Muscle of back (tissue), 11 donors: ENCODE results near the gene RTF2. TPM values are rescaled to one million over a fixed set of nuclear protein-coding genes. Genes with fewer than 3 reads are reported as not detected.

Source experiments
- DNase-seq, 3 donors: peaks; one replicate each; pipeline versions ENCODE4 v3.0.0 to v3.0.0-alpha.2; 2013
- polyA plus RNA-seq, 10 donors: library from polyadenylated mRNA; unstranded; fragments of 120-200 nt; gene quantifications; one replicate each; pipeline ENCODE4 v1.2.1, GENCODE V29; 2013; ENCODE audit not compliant: insufficient read length in 10 of 10

RTF2 gene
- polyA plus RNA-seq, 10 donors: 87.8 to 104 (median 98.0) TPM

- DNase-seq: peak in 2 of 3 donors; percentile 41 to 62
Observed at GRCh38 chr20:56433880-56434255, 34.6 kb upstream of the RTF2 start.

- no peak for DNase-seq
Observed at GRCh38 chr20:56437196-56437960, 31.0 kb upstream of the RTF2 start.

GRCh38 chr20:56438284-56438683 is 30.1 kb upstream of the RTF2 start:
- no peak for DNase-seq

- DNase-seq: peak; percentile 59 to 98 (median 76)
Observed at GRCh38 chr20:56439771-56440291, 28.6 kb upstream of the RTF2 start.

GRCh38 chr20:56440346-56441007 is 27.9 kb upstream of the RTF2 start:
- no peak for DNase-seq

GRCh38 chr20:56442389-56443365 is 25.8 kb upstream of the RTF2 start:
- no peak for DNase-seq

GRCh38 chr20:56443654-56444540 is 24.5 kb upstream of the RTF2 start:
- peak in 1 of 3 donors; percentile 38 for DNase-seq

GRCh38 chr20:56445130-56445529 is 23.3 kb upstream of the RTF2 start:
- no peak for DNase-seq

GRCh38 chr20:56445540-56445939 is 22.9 kb upstream of the RTF2 start:
- no peak for DNase-seq

GRCh38 chr20:56447227-56447626 is 21.2 kb upstream of the RTF2 start:
- DNase-seq: no peak

GRCh38 chr20:56449459-56449858 is 19.0 kb upstream of the RTF2 start:
- no peak for DNase-seq

- DNase-seq: no peak
Observed at GRCh38 chr20:56451056-56451765, 17.2 kb upstream of the RTF2 start.

GRCh38 chr20:56453352-56453751 is 15.1 kb upstream of the RTF2 start:
- DNase-seq: no peak

GRCh38 chr20:56454754-56455153 is 13.7 kb upstream of the RTF2 start:
- no peak for DNase-seq

GRCh38 chr20:56458206-56458821 is 10.1 kb upstream of the RTF2 start:
- DNase-seq: no peak

- no peak for DNase-seq
Observed at GRCh38 chr20:56460459-56460858, 8.0 kb upstream of the RTF2 start.

GRCh38 chr20:56461576-56461975 is 6.9 kb upstream of the RTF2 start:
- DNase-seq: no peak

- DNase-seq: no peak
Observed at GRCh38 chr20:56463428-56463827, 5.0 kb upstream of the RTF2 start.

GRCh38 chr20:56465997-56466396 is 2.4 kb upstream of the RTF2 start:
- no peak for DNase-seq

- DNase-seq: no peak
Observed at GRCh38 chr20:56467968-56468315, 485 bp upstream of the RTF2 start.
